ENCODE measurements around the gene ETV5.

GRCh38 chr3:186079925-186080324 lies 29.0 kb downstream of the ETV5 start:
- TF ChIP-seq CTCF (IDR thresholded peaks at IDR 0.05) (no peak), EP300 (IDR thresholded peaks at IDR 0.05) (no peak), POLR2AphosphoS5 (IDR thresholded peaks at IDR 0.05) (no peak)
